Skeletal muscle tissue (tissue), 4 donors: ENCODE results near the gene RPL3. TPM values are rescaled to one million over a fixed set of nuclear protein-coding genes. Genes with fewer than 3 reads are reported as not detected.
"Not testable (repeated sequence)": the region's sequence is repeated elsewhere in the genome, so short reads cannot be mapped to it uniquely, and the experiment has no call there.

Source experiments
- H3K27ac ChIP-seq: one replicate; pipeline ENCODE4 v1.7.0; 2013; ENCODE audit warnings: mild to moderate bottlenecking, low read depth, low read length, inconsistent platforms
- H3K27me3 ChIP-seq, 3 donors: one replicate each; pipeline ENCODE4 v1.7.0; 2013; ENCODE audit warnings: low read length in 3 of 3; ENCODE audit not compliant: control insufficient read depth in 3 of 3, insufficient read depth in 3 of 3
- H3K36me3 ChIP-seq, 3 donors: one replicate each; pipeline ENCODE4 v1.7.0; 2013; ENCODE audit warnings: low read length in 3 of 3; ENCODE audit not compliant: control insufficient read depth in 3 of 3, insufficient read depth in 3 of 3
- H3K4me1 ChIP-seq, 3 donors: one replicate each; pipeline ENCODE4 v1.7.0; 2013; ENCODE audit warnings: low read length in 3 of 3, mild to moderate bottlenecking in 3 of 3; ENCODE audit not compliant: control insufficient read depth in 3 of 3, insufficient read depth in 3 of 3
- H3K4me3 ChIP-seq, 3 donors: one replicate each; pipeline ENCODE4 v1.7.0; 2013; ENCODE audit warnings: low read length in 3 of 3
- H3K9ac ChIP-seq, 3 donors: one replicate each; pipeline ENCODE4 v1.7.0; 2013; ENCODE audit warnings: low read length in 3 of 3, mild to moderate bottlenecking in 3 of 3, moderate library complexity in 2 of 3, low read depth in 1 of 3
- H3K9me3 ChIP-seq, 3 donors: one replicate each; pipeline ENCODE4 v1.7.0; 2013; ENCODE audit warnings: low read length in 3 of 3; ENCODE audit not compliant: control insufficient read depth in 3 of 3
- total RNA-seq: library from RNA; depleted of rRNA; stranded (reverse); fragments of >200 nt; gene quantifications from one replicate; pipeline ENCODE4 v1.2.3, GENCODE V29; 2014
- donor health status: Osteomylitis.

Gene RPL3
- total RNA-seq, 1 donor from 2014 or later, result 2,602 TPM

DNA sequence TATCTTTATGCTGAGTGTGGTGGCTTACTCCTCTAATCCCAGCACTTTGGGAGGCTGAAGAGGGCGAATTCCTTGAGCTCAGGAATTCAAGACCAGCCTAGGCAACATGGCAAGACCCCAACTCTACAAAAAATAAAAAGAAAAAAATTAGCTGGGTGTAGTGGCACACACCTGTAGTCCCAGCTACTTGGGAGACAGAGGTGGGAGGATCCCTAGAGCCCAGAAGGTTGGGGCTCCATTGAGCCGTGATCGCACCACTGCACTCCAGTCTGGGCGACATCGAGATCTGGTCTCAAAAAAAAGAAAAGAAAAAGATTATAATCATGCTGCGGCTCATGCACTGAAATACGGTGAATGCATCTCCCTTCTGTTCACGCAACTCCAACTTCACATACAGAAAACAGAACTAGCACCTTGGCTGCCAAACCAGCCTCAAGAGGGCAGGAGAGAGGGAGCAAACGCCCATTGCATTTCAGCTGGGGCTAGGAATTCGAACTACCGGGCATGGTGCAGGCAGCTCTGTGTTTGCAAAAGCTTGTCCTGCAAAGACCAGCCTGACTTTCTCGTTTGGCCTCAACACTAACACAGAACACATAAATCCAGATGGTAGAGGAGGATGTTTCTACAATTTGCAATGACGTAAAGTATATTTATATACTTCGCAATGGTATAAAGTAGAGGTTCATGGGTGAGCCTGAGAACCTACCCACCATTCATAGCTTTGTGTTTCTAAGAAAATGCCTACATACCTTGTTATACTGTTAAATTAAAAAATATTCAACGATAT, 24.0 kb upstream of the RPL3 start:
- H3K9me3 ChIP-seq, result no peaks in the 10 kb centered on the region
- H3K27ac ChIP-seq, result no peak overlapping the region

GRCh38 chr22:39341179-39341578, 21.8 kb upstream of the RPL3 start:
- Histone ChIP-seq H3K27me3 (no peaks in the 10 kb centered on the region), H3K9ac (no peak overlapping the region), H3K36me3 (no peaks in the 10 kb centered on the region), H3K27ac (no peak overlapping the region), H3K4me3 (no peak overlapping the region), H3K9me3 (no peaks in the 10 kb centered on the region), H3K4me1 (peaks cover 0 to 5% (median 5%) of the 10 kb centered on the region in 3 donors)

More for the DNA sequence above, 24.0 kb upstream of the RPL3 start:
- H3K4me1 ChIP-seq, result peaks cover 0 to 5% (median 5%) of the 10 kb centered on the region in 3 donors
- no peaks in the 10 kb centered on the region for H3K27me3 ChIP-seq
- H3K36me3 ChIP-seq, result no peaks in the 10 kb centered on the region
- H3K4me3 ChIP-seq, result no peak overlapping the region
- H3K9ac ChIP-seq, result peak overlapping the region in 1 of 3 donors; percentile 40

DNA sequence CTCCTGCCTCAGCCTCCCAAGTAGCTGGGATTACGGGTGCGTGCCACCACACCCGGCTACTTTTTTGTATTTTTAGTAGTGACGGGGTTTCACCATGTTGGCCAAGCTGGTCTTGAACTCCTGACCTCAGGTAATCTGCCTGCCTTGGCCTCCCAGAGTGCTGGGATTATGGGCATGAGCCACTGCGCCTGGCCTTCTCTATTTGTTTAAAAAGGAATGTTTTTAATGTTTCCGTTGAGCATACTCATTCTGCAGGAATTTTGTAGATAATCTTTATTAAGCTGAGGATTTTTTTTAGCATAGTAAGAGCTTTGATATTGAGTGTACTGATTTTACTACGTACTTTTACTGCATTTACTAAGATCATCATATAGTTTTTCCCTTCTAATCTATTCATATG, 20.4 kb upstream of the RPL3 start:
- H3K4me3 ChIP-seq, H3K9ac ChIP-seq, H3K27ac ChIP-seq, H3K4me1 ChIP-seq, H3K27me3 ChIP-seq, H3K9me3 ChIP-seq, H3K36me3 ChIP-seq: not testable (repeated sequence)

DNA sequence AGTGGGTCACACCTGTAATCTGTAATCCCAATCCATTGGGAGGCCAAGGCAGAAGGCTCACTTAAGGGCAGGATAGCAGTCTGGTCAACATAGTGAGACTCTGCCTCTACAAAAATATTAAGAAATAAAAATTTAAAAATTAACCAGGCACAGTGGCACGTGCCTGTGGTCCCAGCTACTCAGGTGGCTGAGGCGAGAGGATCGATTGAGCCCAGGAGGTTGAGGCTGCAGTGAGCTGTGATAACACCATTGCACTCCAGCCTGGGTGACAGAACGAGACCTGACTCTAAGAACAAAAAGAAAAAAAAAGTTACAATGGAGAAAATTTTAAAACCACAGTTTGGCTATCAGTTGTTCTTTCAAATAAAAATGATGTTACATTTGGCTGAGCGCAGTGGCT, 17.0 kb upstream of the RPL3 start:
- H3K4me1 ChIP-seq, result no peaks in the 10 kb centered on the region
- no peaks in the 10 kb centered on the region for H3K27me3 ChIP-seq
- no peak overlapping the region for H3K4me3 ChIP-seq
- no peak overlapping the region for H3K27ac ChIP-seq
- H3K9ac ChIP-seq, result no peak overlapping the region
- no peaks in the 10 kb centered on the region for H3K9me3 ChIP-seq
- H3K36me3 ChIP-seq, result no peaks in the 10 kb centered on the region

- Histone ChIP-seq H3K4me3 (no peak overlapping the region), H3K4me1 (peaks cover 0 to 3% (median 0%) of the 10 kb centered on the region in 3 donors), H3K27ac (no peak overlapping the region), H3K27me3 (no peaks in the 10 kb centered on the region), H3K36me3 (no peaks in the 10 kb centered on the region), H3K9me3 (no peaks in the 10 kb centered on the region), H3K9ac (no peak overlapping the region)
Observed at GRCh38 chr22:39332441-39333064, 13.1 kb upstream of the RPL3 start.

DNA sequence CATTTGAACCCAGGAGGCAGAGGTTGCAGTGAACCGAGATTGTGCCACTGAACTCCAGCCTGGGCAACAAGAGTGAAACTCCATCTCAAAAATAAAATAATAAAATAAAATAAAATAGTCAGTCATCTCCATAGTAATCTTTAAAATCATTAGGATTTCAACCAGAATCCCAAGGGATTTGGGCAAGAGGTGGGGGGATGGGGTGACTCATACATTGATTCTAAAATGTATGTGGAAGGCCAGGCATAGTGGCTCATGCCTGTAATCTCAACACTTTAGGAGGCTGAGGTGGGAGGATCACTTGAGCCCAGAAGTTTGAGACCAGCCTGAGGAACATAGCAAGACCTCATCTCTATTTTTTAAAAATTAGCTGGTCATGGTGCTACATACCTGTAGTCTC, 11.1 kb upstream of the RPL3 start:
- not testable (repeated sequence) for H3K4me1 ChIP-seq, H3K27me3 ChIP-seq, H3K36me3 ChIP-seq, H3K27ac ChIP-seq, H3K9ac ChIP-seq, H3K4me3 ChIP-seq, H3K9me3 ChIP-seq

DNA sequence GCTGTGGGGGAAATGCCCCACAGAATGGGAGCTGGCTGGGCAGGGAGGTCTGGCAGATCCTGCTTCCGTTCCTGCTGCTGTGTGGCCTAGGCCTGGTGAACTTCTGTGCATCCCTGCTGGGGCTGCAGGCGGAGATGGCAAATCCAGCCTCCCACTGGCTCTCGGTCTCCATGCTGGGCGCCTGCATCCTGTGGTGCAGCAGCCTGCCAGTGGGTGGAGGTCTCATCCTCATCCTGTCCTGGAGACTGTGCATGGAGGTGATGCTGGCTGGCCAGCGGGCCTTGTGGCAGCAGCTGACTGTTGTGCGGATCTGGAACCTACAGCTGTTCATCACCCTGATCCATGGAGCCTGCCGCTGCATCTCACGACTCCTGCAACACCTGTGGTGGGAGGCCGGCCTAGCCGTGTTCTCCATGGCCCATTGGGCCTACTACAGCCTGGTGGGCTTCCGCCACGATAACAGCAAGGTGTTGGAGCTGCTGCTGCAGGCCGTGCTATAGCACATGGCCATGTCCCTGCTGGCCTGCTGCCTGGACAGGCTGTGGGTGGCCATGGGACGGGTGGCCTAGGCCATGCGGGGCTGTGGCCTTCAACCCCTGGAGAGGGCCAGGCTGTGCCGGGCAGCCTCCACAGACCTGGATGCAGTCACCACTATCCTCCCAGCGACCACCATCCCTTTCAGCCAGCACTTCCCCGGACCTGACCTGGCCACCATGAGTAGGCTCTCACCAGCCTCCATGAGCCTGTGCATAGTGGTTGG, 8.8 kb upstream of the RPL3 start:
- no peaks in the 10 kb centered on the region for H3K9me3 ChIP-seq
- H3K9ac ChIP-seq, result no peak overlapping the region
- no peak overlapping the region for H3K4me3 ChIP-seq
- peaks cover 0 to 3% (median 0%) of the 10 kb centered on the region in 3 donors for H3K4me1 ChIP-seq
- H3K27me3 ChIP-seq, result no peaks in the 10 kb centered on the region
- H3K36me3 ChIP-seq, result no peaks in the 10 kb centered on the region
- no peak overlapping the region for H3K27ac ChIP-seq

DNA sequence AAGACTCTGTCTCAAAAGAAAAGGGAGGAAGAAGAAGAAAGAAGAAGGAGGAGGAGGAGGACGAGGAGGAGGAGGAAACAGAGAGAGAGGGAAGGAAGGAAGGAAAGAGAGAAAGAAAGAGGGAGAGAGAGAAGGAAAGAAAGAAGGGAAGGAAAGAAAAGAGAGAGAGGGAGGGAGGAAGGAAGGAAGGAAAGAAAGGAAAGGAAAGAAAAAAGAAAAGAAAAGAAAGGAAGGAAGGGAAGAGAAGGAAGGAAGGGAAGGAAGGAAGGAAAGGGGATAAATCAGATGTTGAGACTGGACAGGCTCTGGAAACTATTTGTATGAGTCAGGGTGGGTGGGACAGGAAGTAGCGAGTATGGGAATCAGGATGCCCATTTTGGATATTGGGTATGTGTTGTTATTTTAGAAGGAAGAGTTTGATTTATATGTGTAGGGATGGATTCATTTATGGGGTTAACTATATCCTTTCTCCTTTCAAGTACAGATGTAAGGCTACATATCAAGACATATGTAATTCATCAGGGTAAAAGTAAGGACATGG, 6.0 kb upstream of the RPL3 start:
- no peak overlapping the region for H3K9ac ChIP-seq
- no peaks in the 10 kb centered on the region for H3K9me3 ChIP-seq

GRCh38 chr22:39320616-39321029, 1.2 kb upstream of the RPL3 start:
- H3K4me3 ChIP-seq, result peak overlapping the region; percentile 13 to 98 (median 82)

More for the DNA sequence above, 6.0 kb upstream of the RPL3 start:
- Histone ChIP-seq H3K27ac (no peak overlapping the region), H3K27me3 (no peaks in the 10 kb centered on the region), H3K4me3 (no peak overlapping the region), H3K4me1 (peaks cover 0 to 4% (median 2%) of the 10 kb centered on the region in 3 donors), H3K36me3 (no peaks in the 10 kb centered on the region)

More at GRCh38 chr22:39320616-39321029, 1.2 kb upstream of the RPL3 start:
- peaks cover 18 to 25% (median 24%) of the 10 kb centered on the region in 3 donors for H3K36me3 ChIP-seq
- peak overlapping the region; percentile 93 for H3K27ac ChIP-seq
- not testable (repeated sequence) for H3K9me3 ChIP-seq, H3K27me3 ChIP-seq
- H3K9ac ChIP-seq, result peak overlapping the region in 2 of 3 donors; percentile 92 to 99
- H3K4me1 ChIP-seq, result peaks cover 30 to 35% (median 34%) of the 10 kb centered on the region in 3 donors
